Psoas muscle (tissue), 8 donors: ENCODE results near the gene VPS4B. TPM values are rescaled to one million over a fixed set of nuclear protein-coding genes. Genes with fewer than 3 reads are reported as not detected.

ENCODE experiments used
- ATAC-seq, 4 donors: fragments of 200-7000 bp; cut with Tn5 transposase; one replicate each; pipeline ENCODE4 v1.9.1; 2020; ENCODE audit warnings: moderate library complexity in 3 of 4, mild to moderate bottlenecking in 2 of 4
- DNase-seq, 2 donors: peaks; one replicate each; pipeline ENCODE4 v3.0.0-alpha.2; 2020
- H3K27ac ChIP-seq: fragments of 200-600 bp; one replicate; pipeline ENCODE4 v1.8.0; 2022
- H3K27me3 ChIP-seq, 3 donors: fragments of 200-600 bp in 1 of 3; one replicate each; pipeline versions ENCODE4 v1.6.1 to v1.8.0; 2013 to 2022; ENCODE audit warnings: low read length in 2 of 3, mild to moderate bottlenecking in 2 of 3, moderate library complexity in 1 of 3; ENCODE audit not compliant: insufficient read depth in 3 of 3
- H3K36me3 ChIP-seq, 2 donors: fragments of 200-600 bp in 1 of 2; one replicate each; pipeline versions ENCODE4 v1.6.1 to v1.8.0; 2013 to 2022; ENCODE audit warnings: low read depth in 1 of 2, mild to moderate bottlenecking in 1 of 2, moderate library complexity in 1 of 2; ENCODE audit not compliant: insufficient read depth in 1 of 2
- H3K4me1 ChIP-seq: fragments of 200-600 bp; one replicate; pipeline ENCODE4 v1.8.0; 2022
- H3K4me3 ChIP-seq: fragments of 200-600 bp; one replicate; pipeline ENCODE4 v1.8.0; 2022; ENCODE audit warnings: mild to moderate bottlenecking
- H3K9me3 ChIP-seq: fragments of 200-600 bp; one replicate; pipeline ENCODE4 v1.8.0; 2022
- CTCF ChIP-seq: fragments of 200-600 bp; IDR thresholded peaks from one replicate; pipeline ENCODE4 v1.8.0; 2022; ENCODE audit warnings: antibody characterized with exemption
- WGBS, 3 donors: extraction: QIAGEN DNeasy Blood & Tissue Kit; methylation state at CpG; one replicate each; pipeline versions ENCODE4 v1.1.6 to v1.1.7; 2013; 5-methylcytosine and 5-hydroxymethylcytosine counted together
- intact Hi-C, 2 donors: fragments of 100-400 bp; cut with DNase I; formaldehyde crosslinking; loops; one replicate each; pipeline versions ENCODE4 v1.11.0 to v1.14.2; 2022
- polyA plus RNA-seq, 3 donors: library from polyadenylated mRNA; stranded (reverse); fragments of 200-250 nt; gene quantifications; one replicate each; pipeline ENCODE4 v1.2.3, GENCODE V29; 2013
- total RNA-seq, 4 donors: library from RNA; stranded (reverse); fragmentation: NEBNext Ultra II Directional in 2 of 4; extraction: Animal tissue kit (Norgen Biotek cat#: 25700) in 2 of 4; gene quantifications; one replicate each; pipeline versions ENCODE4 v1.2.1 to v1.2.4, GENCODE V29; 2021 to 2023
- donor health status: healthy with polysubstance abuse.
- donor health status: DM: no; HTN: no; CAD: no; lungs with moderate emphysema.
- donor health status: Bipolar disorder and iron deficiency.
- donor health status: healthy.
- donor health status: DM: yes; HTN: yes; CAD: no.
- donor health status: DM: no; HTN: no; CAD: no.
- donor health status: DM: no; HTN: no; CAD: no.
- donor health status: DM: yes; HTN: yes; CAD: no.

The VPS4B gene
- total and polyA plus RNA-seq, 7 donors: 8.4 to 24.8 (median 17.9) TPM

- H3K27ac ChIP-seq: no peak overlapping the region
- H3K4me1 ChIP-seq: no peaks in the 10 kb centered on the region
- TF ChIP-seq CTCF: no peak
- H3K27me3 ChIP-seq: no peaks in the 10 kb centered on the region
- no peak overlapping the region for H3K4me3 ChIP-seq
- intact Hi-C loops: no loop called here
- 56 to 89% (median 73%) methylated on average over 3 of the region's 3 CpGs for WGBS, 3 donors
- peaks cover 2 to 18% of the 10 kb centered on the region in 2 donors for H3K36me3 ChIP-seq
- no peak for ATAC-seq
- no peak for DNase-seq
- H3K9me3 ChIP-seq: peaks cover 10% of the 10 kb centered on the region
These were observed 39.4 kb downstream of the VPS4B start for GRCh38 chr18:63382843-63383242.

- Histone ChIP-seq H3K27me3 (no peaks in the 10 kb centered on the region), H3K4me3 (no peak overlapping the region), H3K27ac (no peak overlapping the region), H3K36me3 (peaks cover 0 to under 1% of the 10 kb centered on the region in 2 donors), H3K9me3 (peaks cover 18% of the 10 kb centered on the region), H3K4me1 (no peaks in the 10 kb centered on the region)
- intact Hi-C loops: no loop called here
- DNase-seq: no peak
- TF ChIP-seq CTCF: no peak
- ATAC-seq: no peak
- 69 to 72% (median 70%) methylated on average over 2 of the region's 2 CpGs for WGBS, 3 donors
These were observed 42.7 kb downstream of the VPS4B start for GRCh38 chr18:63379639-63379962.

GRCh38 chr18:63378919-63379638, 43.2 kb downstream of the VPS4B start:
- Histone ChIP-seq H3K27ac (no peak overlapping the region), H3K4me1 (no peaks in the 10 kb centered on the region), H3K4me3 (no peak overlapping the region), H3K9me3 (peaks cover 18% of the 10 kb centered on the region), H3K36me3 (no peaks in the 10 kb centered on the region), H3K27me3 (no peaks in the 10 kb centered on the region)
- WGBS, 3 donors: 62 to 68% (median 63%) methylated on average over 4 of the region's 4 CpGs
- no peak for DNase-seq
- intact Hi-C loops: no loop called here
- TF ChIP-seq CTCF: no peak
- ATAC-seq: no peak

- H3K27ac ChIP-seq: no peak overlapping the region
- WGBS, 3 donors: 70 to 80% (median 76%) methylated on average over 2 of the region's 2 CpGs
- no peaks in the 10 kb centered on the region for H3K27me3 ChIP-seq
- intact Hi-C loops: no loop called here
- no peaks in the 10 kb centered on the region for H3K36me3 ChIP-seq
- TF ChIP-seq CTCF: no peak
- H3K9me3 ChIP-seq: peaks cover 7% of the 10 kb centered on the region
- H3K4me3 ChIP-seq: no peak overlapping the region
- no peak for ATAC-seq
- no peaks in the 10 kb centered on the region for H3K4me1 ChIP-seq
- no peak for DNase-seq
These were observed 44.8 kb downstream of the VPS4B start for GRCh38 chr18:63377275-63377980.
